Measurements from ENCODE around the gene SNHG17. TPM values are rescaled to one million over a fixed set of nuclear protein-coding genes. Genes with fewer than 3 reads are reported as not detected.
"Not testable (repeated sequence)": the region's sequence is repeated elsewhere in the genome, so short reads cannot be mapped to it uniquely, and the experiment has no call there.

SNHG17 gene
- 27.5 and 28.0 TPM in 2 replicates for polyA plus RNA-seq (2014; cell fraction: cytosol; rRNA removed)
- polyA plus RNA-seq (2014; cell fraction: nucleus; rRNA removed) = 61.3 and 159 TPM in 2 replicates

- DNase-seq (ENCODE audit: low spot score) = peak; percentile 97
These were observed at the start of gene SNHG17 for GRCh38 chr20:38434770-38435554. SNHG17 (minus strand) TSS chr20:38435328.

GRCh38 chr20:38479596-38479995 is 44.5 kb upstream of the SNHG17 start:
- no peak for DNase-seq (ENCODE audit: low spot score)

GRCh38 chr20:38477747-38478146 is 42.6 kb upstream of the SNHG17 start:
- no peak for DNase-seq (ENCODE audit: low spot score)

- DNase-seq (ENCODE audit: low spot score) = no peak
These were observed 38.3 kb upstream of the SNHG17 start for GRCh38 chr20:38473367-38473795.

- peak; percentile 100 for DNase-seq (ENCODE audit: low spot score)
These were observed 37.6 kb upstream of the SNHG17 start, which contains the start of gene RALGAPB for GRCh38 chr20:38472513-38473366. RALGAPB (plus strand) TSS chr20:38472843; CDS start chr20:38488433, 15,590 bp downstream.

GRCh38 chr20:38471987-38472512 is 36.9 kb upstream of the SNHG17 start:
- no peak for DNase-seq (ENCODE audit: low spot score)

- no peak for DNase-seq (ENCODE audit: low spot score)
These were observed 36.1 kb upstream of the SNHG17 start for GRCh38 chr20:38471245-38471644.

- DNase-seq (ENCODE audit: low spot score) = no peak
These were observed 31.9 kb upstream of the SNHG17 start for GRCh38 chr20:38466983-38467382.

- no peak for DNase-seq (ENCODE audit: low spot score)
These were observed 31.0 kb upstream of the SNHG17 start for GRCh38 chr20:38466171-38466570.

GRCh38 chr20:38461569-38461968 is 26.4 kb upstream of the SNHG17 start:
- DNase-seq (ENCODE audit: low spot score) = not testable (repeated sequence)

- not testable (repeated sequence) for DNase-seq (ENCODE audit: low spot score)
These were observed 26.0 kb upstream of the SNHG17 start for GRCh38 chr20:38461167-38461566.

GRCh38 chr20:38460631-38461030 is 25.5 kb upstream of the SNHG17 start:
- DNase-seq (ENCODE audit: low spot score) = not testable (repeated sequence)

GRCh38 chr20:38460040-38460623 is 25.0 kb upstream of the SNHG17 start:
- DNase-seq (ENCODE audit: low spot score) = no peak

GRCh38 chr20:38458314-38458713 is 23.2 kb upstream of the SNHG17 start:
- DNase-seq (ENCODE audit: low spot score) = no peak

GRCh38 chr20:38454556-38455473 is 19.7 kb upstream of the SNHG17 start:
- no peak for DNase-seq (ENCODE audit: low spot score)

GRCh38 chr20:38453941-38454340 is 18.8 kb upstream of the SNHG17 start:
- DNase-seq (ENCODE audit: low spot score) = no peak

- no peak for DNase-seq (ENCODE audit: low spot score)
These were observed 17.9 kb upstream of the SNHG17 start for GRCh38 chr20:38452880-38453624.

- no peak for DNase-seq (ENCODE audit: low spot score)
These were observed 15.4 kb upstream of the SNHG17 start for GRCh38 chr20:38450412-38450975.

GRCh38 chr20:38449046-38449445 is 13.9 kb upstream of the SNHG17 start:
- DNase-seq (ENCODE audit: low spot score) = no peak

Data from SK-N-DZ (cell line).